Heart right ventricle (tissue), 16 donors: ENCODE results near the gene SPTBN1. TPM values are rescaled to one million over a fixed set of nuclear protein-coding genes. Genes with fewer than 3 reads are reported as not detected.

ENCODE experiments used
- ATAC-seq, 8 donors: fragments of 200-7000 bp; cut with Tn5 transposase; one replicate each; pipeline ENCODE4 v1.9.1; 2020; ENCODE audit warnings: mild to moderate bottlenecking in 8 of 8, moderate library complexity in 8 of 8, moderate number of reproducible peaks in 1 of 8
- DNase-seq, 2 donors: peaks; one replicate each; pipeline ENCODE4 v3.0.0-alpha.2; 2020
- H3K27ac ChIP-seq, 10 donors: fragments of 200-600 bp; sonication (generic) in 2 of 10; one replicate each; pipeline versions ENCODE4 v1.5.0 to v1.8.0; 2020 to 2022; ENCODE audit warnings: mild to moderate bottlenecking in 3 of 10
- H3K27me3 ChIP-seq, 7 donors: fragments of 200-600 bp; one replicate each; pipeline ENCODE4 v1.8.0; 2021 to 2022; ENCODE audit warnings: mild to moderate bottlenecking in 2 of 7
- H3K36me3 ChIP-seq, 9 donors: fragments of 200-600 bp; sonication (generic) in 1 of 9; one replicate each; pipeline versions ENCODE4 v1.5.0 to v1.8.0; 2020 to 2022; ENCODE audit warnings: mild to moderate bottlenecking in 2 of 9
- H3K4me1 ChIP-seq, 9 donors: fragments of 200-600 bp; sonication (generic) in 1 of 9; one replicate each; pipeline versions ENCODE4 v1.5.0 to v1.8.0; 2020 to 2022; ENCODE audit warnings: mild to moderate bottlenecking in 4 of 9
- H3K4me3 ChIP-seq, 10 donors: fragments of 200-600 bp; sonication (generic) in 2 of 10; one replicate each; pipeline versions ENCODE4 v1.5.0 to v1.8.0; 2020 to 2022; ENCODE audit warnings: mild to moderate bottlenecking in 7 of 10, moderate library complexity in 2 of 10
- H3K9me3 ChIP-seq, 11 donors: fragments of 200-600 bp in 10 of 11; sonication (generic) in 2 of 11; one replicate each; pipeline versions ENCODE4 v1.5.0 to v1.8.0; 2013 to 2022; ENCODE audit warnings: mild to moderate bottlenecking in 2 of 11, control low read depth in 1 of 11, moderate library complexity in 1 of 11
- WGBS, 2 donors: extraction: QIAGEN DNeasy Blood & Tissue Kit; methylation state at CpG; one replicate each; pipeline ENCODE4 v1.1.7; 2013; ENCODE audit warnings: inconsistent platforms in 1 of 2; 5-methylcytosine and 5-hydroxymethylcytosine counted together
- intact Hi-C, 10 donors: fragments of 100-400 bp; cut with DNase I; formaldehyde crosslinking; loops; one replicate each; pipeline versions ENCODE4 v1.11.1 to v1.14.2; 2022
- polyA plus RNA-seq, 2 donors: library from polyadenylated mRNA; stranded (reverse); fragments of 200-250 nt; gene quantifications; one replicate each; pipeline ENCODE4 v1.2.3, GENCODE V29; 2013
- total RNA-seq, 10 donors: library from RNA; stranded (reverse); fragmentation: NEBNext Ultra II Directional in 3 of 10; extraction: Animal tissue kit (Norgen Biotek cat#: 25700) in 3 of 10; gene quantifications; one replicate each; pipeline versions ENCODE4 v1.2.1 to v1.2.4, GENCODE V29; 2021 to 2023
- TF ChIP-seq, protein P1 (sequence below), 9 donors: fragments of 200-600 bp; sonication (generic) in 2 of 9; IDR thresholded peaks; one replicate each; pipeline versions ENCODE4 v1.5.0 to v1.8.0; 2021 to 2022; ENCODE audit warnings: antibody characterized with exemption in 9 of 9, mild to moderate bottlenecking in 5 of 9, moderate library complexity in 1 of 9
- donor health status: Arrhythmogenic right ventricular cardiomyopathy.
- donor health status: ischemic (EF 13 %, LVEDD 7.1; RV severe dilation, severe dysfunction).
- donor health status: healthy with polysubstance abuse.
- donor health status: DM: no; HTN: yes; CAD: no.
- donor health status: DM: no; HTN: no; CAD: no.
- donor health status: ischemic (EF 25% LVEDD 6.9; RV normal size, moderate dysfunction).
- donor health status: ischemic (EF 25% LVEDD 5.7; RV mildly dilated, moderate dysfunction).
- donor health status: healthy.
- donor health status: DM: yes; HTN: yes; CAD: no.
- donor health status: Ischemic cardiomyopathy.
- donor health status: ischemic (EF 35%, LVEDD 5.7; RV mildly dilated, moderate dysfunction).
- donor health status: nonischemic (EF 11% LVEDD 7.7; RV severe dilation, severe dysfunction).
- donor health status: DM: yes; HTN: yes; CAD: no.
- donor health status: PGD.
- donor health status: ischemic (EF 29% LVEDD 5.4; RV normal size, mild dysfunction).
- donor health status: nonischemic (EF 23%, LVEDD 6.1; RV moderate dilation, normal function).

SPTBN1 gene
- total and polyA plus RNA-seq, 12 donors, result 91.1 to 643 (median 494) TPM

DNA sequence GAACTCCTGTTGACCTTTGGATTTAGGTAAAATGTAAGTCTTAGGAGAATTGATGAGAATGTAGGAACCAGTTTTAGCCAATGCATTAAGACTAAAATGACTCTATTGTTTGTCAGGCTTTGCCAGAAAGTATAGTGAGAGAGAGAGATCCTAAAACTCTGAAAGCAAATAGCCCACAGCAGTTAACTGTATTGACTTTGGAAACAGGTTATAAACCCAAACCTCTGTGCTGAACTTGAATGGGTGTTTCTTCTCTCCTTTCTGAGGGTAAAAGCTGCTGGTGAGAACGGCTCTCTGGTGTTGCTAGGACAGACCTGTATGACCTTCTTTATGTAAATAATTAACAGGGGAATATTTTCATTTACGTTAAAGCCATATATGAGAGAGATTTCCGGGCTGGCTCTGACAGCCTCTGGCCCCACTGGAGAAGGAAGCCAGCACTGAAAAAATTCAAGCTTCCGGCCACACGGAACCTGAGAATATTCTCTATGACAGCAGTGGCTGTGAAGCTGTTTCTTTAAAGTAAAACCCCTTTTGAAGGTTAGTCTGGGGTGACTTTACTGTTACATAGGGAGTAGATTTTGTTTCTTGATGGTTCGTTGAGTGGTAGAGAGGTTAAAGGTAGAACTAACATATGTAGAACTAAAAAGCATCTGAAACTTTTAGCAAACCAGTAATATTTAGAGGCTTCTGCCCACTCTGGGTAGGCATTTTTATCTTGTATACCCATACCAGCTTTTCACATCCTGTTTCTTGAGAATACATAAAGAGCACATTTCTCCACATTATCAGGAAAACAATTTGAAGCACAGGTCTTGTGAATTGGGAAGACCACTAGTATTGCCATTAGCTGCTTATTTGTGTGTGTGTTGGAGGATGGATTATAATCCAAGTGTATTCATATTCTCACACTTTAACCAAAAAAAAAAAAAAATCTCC, 123.8 kb downstream of the SPTBN1 start:
- Histone ChIP-seq H3K9me3 (no peaks in the 10 kb centered on the region), H3K4me1 (peaks cover 51 to 100% (median 94%) of the 10 kb centered on the region in 9 donors), H3K27me3 (no peaks in the 10 kb centered on the region), H3K36me3 (peaks cover 0 to 34% (median 0%) of the 10 kb centered on the region in 9 donors), H3K4me3 (no peak overlapping the region), H3K27ac (peak overlapping the region in 8 of 10 donors; percentile 5 to 69 (median 49))
- ATAC-seq (no peak), DNase-seq (no peak)
- TF ChIP-seq, protein P1, sequence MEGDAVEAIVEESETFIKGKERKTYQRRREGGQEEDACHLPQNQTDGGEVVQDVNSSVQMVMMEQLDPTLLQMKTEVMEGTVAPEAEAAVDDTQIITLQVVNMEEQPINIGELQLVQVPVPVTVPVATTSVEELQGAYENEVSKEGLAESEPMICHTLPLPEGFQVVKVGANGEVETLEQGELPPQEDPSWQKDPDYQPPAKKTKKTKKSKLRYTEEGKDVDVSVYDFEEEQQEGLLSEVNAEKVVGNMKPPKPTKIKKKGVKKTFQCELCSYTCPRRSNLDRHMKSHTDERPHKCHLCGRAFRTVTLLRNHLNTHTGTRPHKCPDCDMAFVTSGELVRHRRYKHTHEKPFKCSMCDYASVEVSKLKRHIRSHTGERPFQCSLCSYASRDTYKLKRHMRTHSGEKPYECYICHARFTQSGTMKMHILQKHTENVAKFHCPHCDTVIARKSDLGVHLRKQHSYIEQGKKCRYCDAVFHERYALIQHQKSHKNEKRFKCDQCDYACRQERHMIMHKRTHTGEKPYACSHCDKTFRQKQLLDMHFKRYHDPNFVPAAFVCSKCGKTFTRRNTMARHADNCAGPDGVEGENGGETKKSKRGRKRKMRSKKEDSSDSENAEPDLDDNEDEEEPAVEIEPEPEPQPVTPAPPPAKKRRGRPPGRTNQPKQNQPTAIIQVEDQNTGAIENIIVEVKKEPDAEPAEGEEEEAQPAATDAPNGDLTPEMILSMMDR (IDR thresholded peaks at IDR 0.05), result no peak
- intact Hi-C loops, result loop anchor here in 2 of 10 donors (5.0 to 10.0 kb wide), 2 partner anchors 37 to 55 kb away; no protein-coding TSS in a partner anchor
- 25 to 32% methylated on average over 6 of the region's 6 CpGs for WGBS, 2 donors

DNA sequence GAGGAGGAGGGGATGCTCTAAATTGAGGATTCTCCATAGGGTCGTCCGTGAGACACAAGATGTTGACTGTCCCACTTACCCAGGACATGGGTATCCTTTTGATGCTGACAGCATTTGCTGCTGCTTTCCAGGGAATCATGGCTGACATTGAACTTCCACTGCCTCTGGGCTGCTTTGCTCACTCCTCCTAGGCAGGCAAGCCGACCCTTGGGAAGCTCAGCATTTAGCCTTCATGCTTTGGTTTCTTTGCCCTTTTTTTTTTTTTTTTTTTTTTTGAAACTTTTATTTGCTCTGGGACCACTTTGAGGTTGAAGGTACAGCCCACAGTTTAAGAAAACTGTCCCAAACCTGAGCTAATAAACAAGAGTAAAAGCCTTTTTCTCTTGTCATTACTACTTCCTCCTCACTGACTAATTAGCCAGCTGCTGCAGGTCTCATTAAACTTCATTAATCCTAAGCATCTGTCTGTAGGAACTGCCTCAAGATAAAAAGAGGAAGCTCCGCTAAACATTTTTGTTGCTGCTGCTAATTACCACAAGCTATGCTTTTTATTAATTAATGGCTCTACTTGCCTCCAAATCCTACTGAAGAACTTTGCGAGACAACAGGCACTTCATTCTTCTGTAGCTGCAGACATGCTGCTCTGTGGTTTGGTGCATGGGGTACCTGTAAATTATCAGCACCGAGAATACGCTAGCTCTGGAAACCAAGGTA, 125.4 kb downstream of the SPTBN1 start:
- TF ChIP-seq, protein P1 (IDR thresholded peaks at IDR 0.05), result no peak
- H3K36me3 ChIP-seq, result peaks cover 0 to 30% (median 0%) of the 10 kb centered on the region in 9 donors
- H3K9me3 ChIP-seq, result no peaks in the 10 kb centered on the region
- DNase-seq (no peak), ATAC-seq (no peak)
- H3K27ac ChIP-seq, result peak overlapping the region in 2 of 10 donors; percentile 13 to 89
- intact Hi-C loops, result no loop called here
- H3K4me1 ChIP-seq, result peaks cover 46 to 100% (median 99%) of the 10 kb centered on the region in 9 donors
- 66 to 69% methylated on average over 7 of the region's 7 CpGs for WGBS, 2 donors
- H3K27me3 ChIP-seq, result no peaks in the 10 kb centered on the region
- H3K4me3 ChIP-seq, result no peak overlapping the region

DNA sequence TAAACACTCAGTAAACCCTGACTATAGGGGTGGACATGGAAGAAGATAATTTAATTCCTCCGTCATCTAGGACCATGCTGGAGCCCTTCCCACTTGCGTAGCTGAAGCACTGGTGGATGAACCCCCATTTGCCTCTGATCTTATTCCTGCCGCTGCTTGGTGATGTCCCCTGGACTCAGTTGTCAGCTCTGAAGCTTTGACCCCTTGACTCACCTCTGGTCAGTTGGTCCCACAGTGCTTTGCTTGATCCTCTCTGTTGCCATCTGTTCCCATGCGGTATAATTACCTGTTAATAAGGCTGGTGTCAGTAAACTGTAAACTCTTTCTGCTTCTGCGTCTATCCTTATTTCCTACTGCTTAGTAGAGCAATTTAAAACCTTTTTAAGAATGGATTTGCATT, 126.9 kb downstream of the SPTBN1 start:
- DNase-seq, result no peak
- Histone ChIP-seq H3K4me3 (no peak overlapping the region), H3K36me3 (peaks cover 0 to 32% (median 0%) of the 10 kb centered on the region in 9 donors), H3K9me3 (no peaks in the 10 kb centered on the region), H3K27ac (peak overlapping the region in 1 of 10 donors; percentile 89), H3K4me1 (peaks cover 40 to 100% (median 99%) of the 10 kb centered on the region in 9 donors), H3K27me3 (no peaks in the 10 kb centered on the region)
- no peak for ATAC-seq
- TF ChIP-seq, protein P1 (IDR thresholded peaks at IDR 0.05), result no peak
- 83 to 84% methylated on average over 5 of the region's 5 CpGs for WGBS, 2 donors
- intact Hi-C loops, result no loop called here

DNA sequence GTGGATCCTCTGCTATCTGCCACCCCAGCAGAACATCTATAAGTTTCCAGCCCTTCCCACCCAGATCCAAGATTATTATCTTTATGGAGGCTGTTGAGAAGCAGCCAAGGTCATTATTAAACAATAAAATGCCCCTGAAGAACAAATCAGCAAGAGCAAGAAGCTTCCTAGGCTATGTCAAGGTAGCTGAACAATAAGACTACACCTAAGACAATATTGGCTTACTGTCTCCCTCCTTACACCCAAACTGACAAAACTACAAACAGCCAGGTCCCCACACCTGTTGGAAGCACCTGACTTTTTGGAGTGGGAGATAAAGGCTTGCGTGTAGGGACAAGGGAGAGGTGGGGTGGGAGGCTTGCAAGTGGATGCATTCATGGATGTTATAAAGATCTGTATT, 128.5 kb downstream of the SPTBN1 start:
- WGBS, 2 donors, result 68 to 70% methylated on average over 1 of the region's 1 CpG
- Histone ChIP-seq H3K9me3 (no peaks in the 10 kb centered on the region), H3K4me3 (no peak overlapping the region), H3K27ac (peak overlapping the region in 5 of 10 donors; percentile 18 to 89 (median 30)), H3K4me1 (peaks cover 41 to 100% (median 99%) of the 10 kb centered on the region in 9 donors), H3K36me3 (peaks cover 0 to 28% (median 0%) of the 10 kb centered on the region in 9 donors), H3K27me3 (no peaks in the 10 kb centered on the region)
- intact Hi-C loops, result no loop called here
- TF ChIP-seq, protein P1 (IDR thresholded peaks at IDR 0.05), result no peak
- ATAC-seq (no peak), DNase-seq (no peak)
